HepG2 (cell line): ENCODE measurements around the gene KRTAP7-1. TPM values are rescaled to one million over a fixed set of nuclear protein-coding genes. Genes with fewer than 3 reads are reported as not detected.

Experiments used
- ATAC-seq: fragments of 200-7000 bp; cut with Tn5 transposase; 3 replicates; pipeline ENCODE4 v1.9.1; 2020; ENCODE audit warnings: mild to moderate bottlenecking, moderate library complexity
- Bru-seq: library from RNA; stranded (reverse); fragments of 400-500 nt; gene quantifications from one replicate; lab custom pipeline; 2021; lab: Mats Ljungman, UMichigan
- BruChase-seq, 2 experiments: library from RNA; stranded (reverse); fragments of 400-500 nt; gene quantifications; one replicate each; lab custom pipeline; 2021; lab: Mats Ljungman, UMichigan
- BruUV-seq: library from RNA; stranded (reverse); fragments of 400-500 nt; replicated peaks from 2 replicates; lab custom pipeline; 2021; lab: Mats Ljungman, UMichigan
- CTCF ChIA-PET: fragments of 300-600 bp; formaldehyde crosslinking; extraction: SDS; loops from one replicate; lab custom pipeline; 2021; ENCODE audit warnings: low total read pairs, inconsistent platforms, low intra/inter-chr PET ratio; lab: Yijun Ruan, JAX
- POLR2A ChIA-PET: fragments of 350-600 bp; sonication (Branson Sonifier 250); formaldehyde crosslinking; loops from one replicate; lab custom pipeline; 2020; ENCODE audit warnings: antibody characterized with exemption, inconsistent platforms; lab: Yijun Ruan, JAX
- DNase-seq: peaks from one replicate; pipeline ENCODE4 v3.0.0-alpha.2; 2015; ENCODE audit warnings: low spot score
- FAIRE-seq: peaks from 3 replicates; lab custom pipeline; 2011; peaks lifted over from hg19 to GRCh38; lab: Jason Lieb, UNC
- H2AFZ ChIP-seq: one replicate; pipeline ENCODE4 v1.6.1; 2011; ENCODE audit warnings: low read length, inconsistent platforms
- H3K27ac ChIP-seq: fragments of 300-600 bp; 3 replicates; pipeline ENCODE4 v1.8.0; 2011; ENCODE audit warnings: mixed run types, mild to moderate bottlenecking, mixed read lengths, low read length, inconsistent platforms; ENCODE audit not compliant: insufficient read depth; ENCODE audit errors: extremely low read length
- H3K27me3 ChIP-seq, 2 experiments: fragments of 200-600 bp in 1 of 2; 2 replicates in 1 of 2; 3 replicates in 1 of 2; pipeline versions ENCODE4 v1.6.0 to v1.8.0; 2011; ENCODE audit warnings: low read length in 2 of 2, mild to moderate bottlenecking in 2 of 2, moderate library complexity in 2 of 2, inconsistent platforms in 1 of 2; ENCODE audit not compliant: insufficient read depth in 2 of 2, control insufficient read depth in 1 of 2
- H3K36me3 ChIP-seq, 2 experiments: fragments of 200-600 bp in 1 of 2; replicated peaks in 1 of 2; 2 replicates in 1 of 2; 3 replicates in 1 of 2; pipeline versions ENCODE4 v1.5.1 to v1.8.0; 2011; ENCODE audit warnings: low read length in 2 of 2, inconsistent platforms in 1 of 2; ENCODE audit not compliant: insufficient read depth in 2 of 2, control insufficient read depth in 1 of 2
- H3K4me1 ChIP-seq: 2 replicates; pipeline ENCODE4 v1.5.1; 2012; ENCODE audit warnings: low read length, inconsistent platforms; ENCODE audit not compliant: insufficient read depth
- H3K4me2 ChIP-seq: 2 replicates; pipeline ENCODE4 v1.6.0; 2011; ENCODE audit warnings: low read depth, low read length, inconsistent platforms
- H3K4me3 ChIP-seq, 3 experiments: fragments of 200-600 bp in 1 of 3; sonication (generic), shearing (Covaris generic) in 1 of 3; replicated peaks in 1 of 3; 2 replicates each; pipeline ENCODE4 v1.5.1; 2011 to 2016; ENCODE audit warnings: low read length in 3 of 3, inconsistent platforms in 2 of 3, low read depth in 2 of 3, mild to moderate bottlenecking in 2 of 3, control low read depth in 1 of 3, mixed read lengths in 1 of 3; ENCODE audit not compliant: insufficient read depth in 1 of 3
- H3K79me2 ChIP-seq: one replicate; pipeline ENCODE4 v1.6.1; 2011; ENCODE audit warnings: low read length, inconsistent platforms; ENCODE audit not compliant: insufficient read depth
- H3K9ac ChIP-seq: 2 replicates; pipeline ENCODE4 v1.6.0; 2011; ENCODE audit warnings: mild to moderate bottlenecking, low read depth, low read length, inconsistent platforms; ENCODE audit not compliant: insufficient read depth
- H3K9me3 ChIP-seq: 2 replicates; pipeline ENCODE4 v1.5.1; 2012; ENCODE audit warnings: mild to moderate bottlenecking, low read length
- H4K20me1 ChIP-seq: 2 replicates; pipeline ENCODE4 v1.6.0; 2011; ENCODE audit warnings: inconsistent platforms, mild to moderate bottlenecking, low read length, moderate library complexity; ENCODE audit not compliant: insufficient read depth
- FOXA1 ChIP-seq, 2 experiments: fragments of 450-650 bp in 1 of 2; sonication (generic) in 1 of 2; formaldehyde crosslinking in 1 of 2; IDR thresholded peaks; 2 replicates each; pipeline versions ENCODE4 v1.4.0 to v1.6.1; 2016 to 2020; ENCODE audit warnings: missing genetic modification reagents in 1 of 2
- HDAC1 ChIP-seq: sonication (generic); formaldehyde crosslinking; IDR thresholded peaks from 2 replicates; pipeline ENCODE4 v1.5.1; 2020; ENCODE audit warnings: mild to moderate bottlenecking, missing genetic modification reagents
- MTA3 ChIP-seq: sonication (generic); formaldehyde crosslinking; IDR thresholded peaks from 2 replicates; pipeline ENCODE4 v1.4.0; 2020; ENCODE audit warnings: missing genetic modification reagents
- ZIK1 ChIP-seq: sonication (generic); formaldehyde crosslinking; IDR thresholded peaks from 2 replicates; pipeline ENCODE4 v1.5.0; 2020; ENCODE audit warnings: mild to moderate bottlenecking, low read depth, missing genetic modification reagents, borderline replicate concordance
- ZMYM2 ChIP-seq: sonication (generic); formaldehyde crosslinking; IDR thresholded peaks from 2 replicates; pipeline ENCODE4 v1.8.0; 2022; ENCODE audit warnings: mild to moderate bottlenecking, missing genetic modification reagents
- ZNF207 ChIP-seq: fragments of 450-650 bp; IDR thresholded peaks from 2 replicates; pipeline ENCODE4 v1.6.1; 2016; ENCODE audit warnings: antibody characterized with exemption, borderline replicate concordance
- ZNF354B ChIP-seq: sonication (generic); formaldehyde crosslinking; IDR thresholded peaks from 2 replicates; pipeline ENCODE4 v1.8.0; 2022; ENCODE audit warnings: mild to moderate bottlenecking, missing genetic modification reagents
- WGBS: methylation state at CpG from one replicate; pipeline ENCODE4 v1.1.6; 2017; ENCODE audit warnings: low lambda C conversion rate; 5-methylcytosine and 5-hydroxymethylcytosine counted together
- in situ Hi-C: cut with HindIII; loops from 2 replicates; pipeline ENCODE4 v1.10.0; 2017; ENCODE audit warnings: low pct_unique_long_range_greater_than_20kb; ENCODE audit not compliant: extremely low pct_ligation_motif_present
- intact Hi-C: fragments of 100-400 bp; cut with micrococcal nuclease; formaldehyde crosslinking; loops from one replicate; pipeline ENCODE4 v1.10.0; 2022; ENCODE audit not compliant: unreplicated experiment
- long read RNA-seq, 2 experiments: library from RNA in 1 of 2; library from polyadenylated mRNA in 1 of 2; stranded (forward) in 1 of 2; unstranded in 1 of 2; transcript quantifications; one replicate each; pipeline ENCODE4 v2.0.0, GENCODE V29; 2019 to 2022
- polyA minus RNA-seq, 3 experiments: library from RNA; depleted of rRNA, polyadenylated mRNA; stranded (reverse); fragments of >200 nt; gene quantifications; 2 replicates each; pipeline ENCODE4 v1.2.3, GENCODE V29; 2011; ENCODE audit warnings: low replicate concordance in 1 of 3
- polyA plus RNA-seq, 8 experiments: library from polyadenylated mRNA; depleted of rRNA in 3 of 8; stranded (reverse) in 7 of 8; unstranded in 1 of 8; fragments of >200 nt; fragmentation: Illumina TruSeq in 4 of 8; extraction: Trizol in 4 of 8; gene quantifications; 2 replicates each; pipeline versions ENCODE4 v1.2.1 to v1.2.3, GENCODE V29; 2011 to 2016; ENCODE audit warnings: low read depth in 4 of 8, missing spikeins in 1 of 8, mixed read lengths in 1 of 8; ENCODE audit not compliant: insufficient read depth in 1 of 8
- total RNA-seq, 5 experiments: library from RNA; depleted of rRNA; stranded (reverse); fragments of >200 nt; fragmentation: Illumina TruSeq; extraction: Trizol; gene quantifications; 2 replicates each; pipeline ENCODE4 v1.2.3, GENCODE V29; 2016; ENCODE audit warnings: low read depth in 1 of 5
- TF ChIP-seq, protein P1 (sequence below): sonication (generic); formaldehyde crosslinking; IDR thresholded peaks from 2 replicates; pipeline ENCODE4 v1.4.0; 2020; ENCODE audit warnings: missing genetic modification reagents
- TF ChIP-seq, protein P2 (sequence below): sonication (generic); formaldehyde crosslinking; IDR thresholded peaks from 2 replicates; pipeline ENCODE4 v1.4.0; 2020; ENCODE audit warnings: missing genetic modification reagents

Gene KRTAP7-1, protein sequence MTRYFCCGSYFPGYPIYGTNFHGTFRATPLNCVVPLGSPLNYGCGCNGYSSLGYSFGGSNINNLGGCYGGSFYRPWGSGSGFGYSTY
- total RNA-seq (2016; rRNA removed; fragmentation: Illumina TruSeq; extraction: Trizol) = not detected in 2 replicates
- total RNA-seq (2016; cell fraction: cytosol; rRNA removed; fragmentation: Illumina TruSeq; extraction: Trizol; ENCODE audit: low read depth) = not detected in 2 replicates
- total RNA-seq (2016; cell fraction: insoluble cytoplasmic fraction; rRNA removed; fragmentation: Illumina TruSeq; extraction: Trizol) = not detected in 2 replicates
- not detected in 2 replicates for total RNA-seq (2016; cell fraction: membrane; rRNA removed; fragmentation: Illumina TruSeq; extraction: Trizol)
- not detected in 2 replicates for total RNA-seq (2016; cell fraction: nucleus; rRNA removed; fragmentation: Illumina TruSeq; extraction: Trizol)
- polyA plus RNA-seq (2011; rRNA removed) = not detected in 2 replicates
- not detected in 2 replicates for polyA plus RNA-seq (2011; cell fraction: cytosol; rRNA removed)
- polyA plus RNA-seq (2011; cell fraction: nucleus; rRNA removed) = not detected in 2 replicates
- not detected in 2 replicates for polyA plus RNA-seq (2012)
- polyA plus RNA-seq (2016; cell fraction: cytosol; fragmentation: Illumina TruSeq; extraction: Trizol; ENCODE audit: low read depth) = not detected in 2 replicates
- polyA plus RNA-seq (2016; cell fraction: insoluble cytoplasmic fraction; fragmentation: Illumina TruSeq; extraction: Trizol; ENCODE audit: low read depth) = not detected in 2 replicates
- polyA plus RNA-seq (2016; cell fraction: membrane; fragmentation: Illumina TruSeq; extraction: Trizol; ENCODE audit: low read depth) = not detected in 2 replicates
- polyA plus RNA-seq (2016; cell fraction: nucleus; fragmentation: Illumina TruSeq; extraction: Trizol; ENCODE audit: insufficient read depth, low read depth) = not detected in 2 replicates
- polyA minus RNA-seq (2011; rRNA and poly(A)+ RNA removed; ENCODE audit: low replicate concordance) = not detected in 2 replicates
- not detected in 2 replicates for polyA minus RNA-seq (2011; cell fraction: cytosol; rRNA and poly(A)+ RNA removed)
- not detected in 2 replicates for polyA minus RNA-seq (2011; cell fraction: nucleus; rRNA and poly(A)+ RNA removed)
- not detected for Bru-seq, nascent RNA
- not detected for BruChase-seq, experiment 1, labeled RNA remaining after a 6-hour chase
- not detected for BruChase-seq, experiment 2, labeled RNA remaining after a 2-hour chase
- long read RNA-seq, experiment 1 = 0 reads
- long read RNA-seq, experiment 2 = 0 reads

DNA sequence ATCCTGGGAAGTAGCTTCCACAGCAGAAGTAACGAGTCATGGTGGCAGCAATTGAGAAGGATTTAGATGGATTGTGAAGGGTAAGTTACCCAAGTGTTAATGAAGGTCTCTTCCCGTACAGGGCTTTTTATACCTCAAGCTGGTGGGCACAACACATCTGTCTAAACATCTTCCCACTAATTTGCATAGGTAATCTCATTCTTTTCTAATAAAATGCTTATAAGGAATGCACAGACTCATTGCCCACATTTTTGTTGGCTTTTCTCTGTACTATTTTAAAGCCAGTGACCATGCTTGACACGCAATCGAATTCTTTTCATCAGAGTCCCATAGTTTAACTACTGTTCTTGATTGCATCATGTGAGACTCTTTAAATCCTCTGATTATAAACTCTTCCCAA, at the start of gene KRTAP7-1:
Gene KRTAP7-1, minus strand, starts transcription at position 101 of the 400 bp plus-strand sequence. Its CDS starts 61 bp downstream, at position 40.
- 0% methylated on average over 4 of the region's 4 CpGs for WGBS
- no peak within 1 kb of the TSS for H3K27ac ChIP-seq
- in situ Hi-C loops (no loop called here), intact Hi-C loops (no loop called here)
- H3K27me3 ChIP-seq = no peaks in the 10 kb centered on the region
- no peaks in the 10 kb centered on the region for H3K79me2 ChIP-seq
- H3K4me1 ChIP-seq = no peaks in the 10 kb centered on the region
- ATAC-seq (no peak), DNase-seq (no peak), FAIRE-seq (no peak)
- no peaks in the 10 kb centered on the region for H4K20me1 ChIP-seq
- H3K36me3 ChIP-seq = no peaks in the 10 kb centered on the region
- H3K4me2 ChIP-seq = no peak within 1 kb of the TSS
- H3K9ac ChIP-seq = no peak within 1 kb of the TSS
- H2AFZ ChIP-seq = no peak within 1 kb of the TSS
- H3K9me3 ChIP-seq = peaks cover 67% of the 10 kb centered on the region
- ChIA-PET POLR2A (no interaction called here), CTCF (no interaction called here)
- BruUV-seq = no TSS peak
- H3K4me3 ChIP-seq = no peak within 1 kb of the TSS
- TF ChIP-seq MTA3 (CRISPR knock-in tag) (no peak), ZNF207 (no peak), ZIK1 (CRISPR knock-in tag) (no peak), FOXA1 (IDR thresholded peaks at IDR 0.05) (no peak), FOXA1 (CRISPR knock-in tag; IDR thresholded peaks at IDR 0.05) (no peak), HDAC1 (no peak), ZMYM2 (no peak), ZNF354B (CRISPR knock-in tag) (no peak)
- TF ChIP-seq, protein P1, sequence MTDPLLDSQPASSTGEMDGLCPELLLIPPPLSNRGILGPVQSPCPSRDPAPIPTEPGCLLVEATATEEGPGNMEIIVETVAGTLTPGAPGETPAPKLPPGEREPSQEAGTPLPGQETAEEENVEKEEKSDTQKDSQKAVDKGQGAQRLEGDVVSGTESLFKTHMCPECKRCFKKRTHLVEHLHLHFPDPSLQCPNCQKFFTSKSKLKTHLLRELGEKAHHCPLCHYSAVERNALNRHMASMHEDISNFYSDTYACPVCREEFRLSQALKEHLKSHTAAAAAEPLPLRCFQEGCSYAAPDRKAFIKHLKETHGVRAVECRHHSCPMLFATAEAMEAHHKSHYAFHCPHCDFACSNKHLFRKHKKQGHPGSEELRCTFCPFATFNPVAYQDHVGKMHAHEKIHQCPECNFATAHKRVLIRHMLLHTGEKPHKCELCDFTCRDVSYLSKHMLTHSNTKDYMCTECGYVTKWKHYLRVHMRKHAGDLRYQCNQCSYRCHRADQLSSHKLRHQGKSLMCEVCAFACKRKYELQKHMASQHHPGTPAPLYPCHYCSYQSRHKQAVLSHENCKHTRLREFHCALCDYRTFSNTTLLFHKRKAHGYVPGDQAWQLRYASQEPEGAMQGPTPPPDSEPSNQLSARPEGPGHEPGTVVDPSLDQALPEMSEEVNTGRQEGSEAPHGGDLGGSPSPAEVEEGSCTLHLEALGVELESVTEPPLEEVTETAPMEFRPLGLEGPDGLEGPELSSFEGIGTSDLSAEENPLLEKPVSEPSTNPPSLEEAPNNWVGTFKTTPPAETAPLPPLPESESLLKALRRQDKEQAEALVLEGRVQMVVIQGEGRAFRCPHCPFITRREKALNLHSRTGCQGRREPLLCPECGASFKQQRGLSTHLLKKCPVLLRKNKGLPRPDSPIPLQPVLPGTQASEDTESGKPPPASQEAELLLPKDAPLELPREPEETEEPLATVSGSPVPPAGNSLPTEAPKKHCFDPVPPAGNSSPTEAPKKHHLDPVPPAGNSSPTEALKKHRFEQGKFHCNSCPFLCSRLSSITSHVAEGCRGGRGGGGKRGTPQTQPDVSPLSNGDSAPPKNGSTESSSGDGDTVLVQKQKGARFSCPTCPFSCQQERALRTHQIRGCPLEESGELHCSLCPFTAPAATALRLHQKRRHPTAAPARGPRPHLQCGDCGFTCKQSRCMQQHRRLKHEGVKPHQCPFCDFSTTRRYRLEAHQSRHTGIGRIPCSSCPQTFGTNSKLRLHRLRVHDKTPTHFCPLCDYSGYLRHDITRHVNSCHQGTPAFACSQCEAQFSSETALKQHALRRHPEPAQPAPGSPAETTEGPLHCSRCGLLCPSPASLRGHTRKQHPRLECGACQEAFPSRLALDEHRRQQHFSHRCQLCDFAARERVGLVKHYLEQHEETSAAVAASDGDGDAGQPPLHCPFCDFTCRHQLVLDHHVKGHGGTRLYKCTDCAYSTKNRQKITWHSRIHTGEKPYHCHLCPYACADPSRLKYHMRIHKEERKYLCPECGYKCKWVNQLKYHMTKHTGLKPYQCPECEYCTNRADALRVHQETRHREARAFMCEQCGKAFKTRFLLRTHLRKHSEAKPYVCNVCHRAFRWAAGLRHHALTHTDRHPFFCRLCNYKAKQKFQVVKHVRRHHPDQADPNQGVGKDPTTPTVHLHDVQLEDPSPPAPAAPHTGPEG = no peak
- TF ChIP-seq, protein P2, sequence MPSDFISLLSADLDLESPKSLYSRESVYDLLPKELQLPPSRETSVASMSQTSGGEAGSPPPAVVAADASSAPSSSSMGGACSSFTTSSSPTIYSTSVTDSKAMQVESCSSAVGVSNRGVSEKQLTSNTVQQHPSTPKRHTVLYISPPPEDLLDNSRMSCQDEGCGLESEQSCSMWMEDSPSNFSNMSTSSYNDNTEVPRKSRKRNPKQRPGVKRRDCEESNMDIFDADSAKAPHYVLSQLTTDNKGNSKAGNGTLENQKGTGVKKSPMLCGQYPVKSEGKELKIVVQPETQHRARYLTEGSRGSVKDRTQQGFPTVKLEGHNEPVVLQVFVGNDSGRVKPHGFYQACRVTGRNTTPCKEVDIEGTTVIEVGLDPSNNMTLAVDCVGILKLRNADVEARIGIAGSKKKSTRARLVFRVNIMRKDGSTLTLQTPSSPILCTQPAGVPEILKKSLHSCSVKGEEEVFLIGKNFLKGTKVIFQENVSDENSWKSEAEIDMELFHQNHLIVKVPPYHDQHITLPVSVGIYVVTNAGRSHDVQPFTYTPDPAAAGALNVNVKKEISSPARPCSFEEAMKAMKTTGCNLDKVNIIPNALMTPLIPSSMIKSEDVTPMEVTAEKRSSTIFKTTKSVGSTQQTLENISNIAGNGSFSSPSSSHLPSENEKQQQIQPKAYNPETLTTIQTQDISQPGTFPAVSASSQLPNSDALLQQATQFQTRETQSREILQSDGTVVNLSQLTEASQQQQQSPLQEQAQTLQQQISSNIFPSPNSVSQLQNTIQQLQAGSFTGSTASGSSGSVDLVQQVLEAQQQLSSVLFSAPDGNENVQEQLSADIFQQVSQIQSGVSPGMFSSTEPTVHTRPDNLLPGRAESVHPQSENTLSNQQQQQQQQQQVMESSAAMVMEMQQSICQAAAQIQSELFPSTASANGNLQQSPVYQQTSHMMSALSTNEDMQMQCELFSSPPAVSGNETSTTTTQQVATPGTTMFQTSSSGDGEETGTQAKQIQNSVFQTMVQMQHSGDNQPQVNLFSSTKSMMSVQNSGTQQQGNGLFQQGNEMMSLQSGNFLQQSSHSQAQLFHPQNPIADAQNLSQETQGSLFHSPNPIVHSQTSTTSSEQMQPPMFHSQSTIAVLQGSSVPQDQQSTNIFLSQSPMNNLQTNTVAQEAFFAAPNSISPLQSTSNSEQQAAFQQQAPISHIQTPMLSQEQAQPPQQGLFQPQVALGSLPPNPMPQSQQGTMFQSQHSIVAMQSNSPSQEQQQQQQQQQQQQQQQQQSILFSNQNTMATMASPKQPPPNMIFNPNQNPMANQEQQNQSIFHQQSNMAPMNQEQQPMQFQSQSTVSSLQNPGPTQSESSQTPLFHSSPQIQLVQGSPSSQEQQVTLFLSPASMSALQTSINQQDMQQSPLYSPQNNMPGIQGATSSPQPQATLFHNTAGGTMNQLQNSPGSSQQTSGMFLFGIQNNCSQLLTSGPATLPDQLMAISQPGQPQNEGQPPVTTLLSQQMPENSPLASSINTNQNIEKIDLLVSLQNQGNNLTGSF = no peak
